HG03060 (cell line): ENCODE data around the gene CLOCK.
A peak's percentile ranks its signal among the peaks of the same experiment; 100 is the strongest.

Experiments
- ATAC-seq: cut with Tn5 transposase; IDR thresholded peaks from one replicate; pipeline ENCODE4 v1.9.1; 2021; ENCODE audit warnings: low read depth, moderate number of reproducible peaks; ENCODE audit not compliant: unreplicated experiment

CLOCK gene

GRCh38 chr4:55543858-55544257 is 2.9 kb downstream of the CLOCK start:
- ATAC-seq: no peak

GRCh38 chr4:55540271-55540670 is 6.4 kb downstream of the CLOCK start:
- no peak for ATAC-seq

GRCh38 chr4:55539658-55540057 is 7.1 kb downstream of the CLOCK start:
- no peak for ATAC-seq

- no peak for ATAC-seq
Observed at GRCh38 chr4:55538531-55538930, 8.2 kb downstream of the CLOCK start.

GRCh38 chr4:55534306-55534705 is 12.4 kb downstream of the CLOCK start:
- no peak for ATAC-seq

- ATAC-seq: no peak
Observed at GRCh38 chr4:55530691-55531090, 16.0 kb downstream of the CLOCK start.

GRCh38 chr4:55530167-55530566 is 16.5 kb downstream of the CLOCK start:
- ATAC-seq: no peak

GRCh38 chr4:55528491-55528890 is 18.2 kb downstream of the CLOCK start:
- no peak for ATAC-seq

- no peak for ATAC-seq
Observed at GRCh38 chr4:55524844-55525571, 21.7 kb downstream of the CLOCK start.

- no peak for ATAC-seq
Observed at GRCh38 chr4:55518442-55518841, 28.3 kb downstream of the CLOCK start.

GRCh38 chr4:55517526-55518229 is 29.0 kb downstream of the CLOCK start:
- no peak for ATAC-seq

- no peak for ATAC-seq
Observed at GRCh38 chr4:55512922-55513571, 33.7 kb downstream of the CLOCK start.

GRCh38 chr4:55512077-55512476 is 34.6 kb downstream of the CLOCK start:
- ATAC-seq: no peak

GRCh38 chr4:55510685-55511084 is 36.0 kb downstream of the CLOCK start:
- ATAC-seq: no peak

GRCh38 chr4:55509266-55509665 is 37.4 kb downstream of the CLOCK start:
- ATAC-seq: no peak

- ATAC-seq: no peak
Observed at GRCh38 chr4:55507612-55508011, 39.1 kb downstream of the CLOCK start.

GRCh38 chr4:55503169-55503568 is 43.5 kb downstream of the CLOCK start:
- ATAC-seq: no peak

GRCh38 chr4:55500072-55500471 is 46.6 kb downstream of the CLOCK start:
- ATAC-seq: peak; percentile 57

- ATAC-seq: no peak
Observed at GRCh38 chr4:55499495-55499894, 47.2 kb downstream of the CLOCK start.

GRCh38 chr4:55498051-55498450 is 48.7 kb downstream of the CLOCK start:
- no peak for ATAC-seq

- ATAC-seq: no peak
Observed at GRCh38 chr4:55491486-55491885, 55.2 kb downstream of the CLOCK start.

- no peak for ATAC-seq
Observed at GRCh38 chr4:55488716-55489115, 58.0 kb downstream of the CLOCK start.
